KMS-11 (cell line): ENCODE results near the gene ITPR1.

Experiments
- H2AFZ ChIP-seq: fragments of 200-600 bp; sonication (generic); 2 replicates; pipeline ENCODE4 v1.6.1; 2016; ENCODE audit warnings: antibody characterized with exemption, mixed run types, low read depth
- H3K27ac ChIP-seq: fragments of 200-600 bp; sonication (generic); 2 replicates; pipeline ENCODE4 v1.6.1; 2016; ENCODE audit warnings: mild to moderate bottlenecking, mixed run types
- H3K27me3 ChIP-seq: fragments of 200-600 bp; sonication (generic); 2 replicates; pipeline ENCODE4 v1.6.1; 2017; ENCODE audit warnings: mild to moderate bottlenecking, low read depth, mixed run types, moderate library complexity; ENCODE audit not compliant: insufficient read depth
- H3K36me3 ChIP-seq: fragments of 200-600 bp; sonication (generic); 2 replicates; pipeline ENCODE4 v1.6.1; 2017; ENCODE audit warnings: mild to moderate bottlenecking, mixed run types; ENCODE audit not compliant: insufficient read depth
- H3K4me1 ChIP-seq: fragments of 200-600 bp; sonication (generic); 2 replicates; pipeline ENCODE4 v1.6.1; 2016; ENCODE audit warnings: mild to moderate bottlenecking, low read depth, mixed run types; ENCODE audit not compliant: poor library complexity, severe bottlenecking
- H3K4me2 ChIP-seq: fragments of 200-600 bp; sonication (generic); 2 replicates; pipeline ENCODE4 v1.7.0; 2016; ENCODE audit warnings: mild to moderate bottlenecking, mixed run types
- H3K4me3 ChIP-seq: fragments of 200-600 bp; sonication (generic); IDR thresholded peaks from 2 replicates; pipeline ENCODE4 v1.6.1; 2017; ENCODE audit warnings: low read depth, low read length, mixed read lengths; ENCODE audit not compliant: insufficient read depth
- H3K79me2 ChIP-seq: fragments of 200-600 bp; sonication (generic); 2 replicates; pipeline ENCODE4 v1.6.1; 2016; ENCODE audit warnings: low read depth, mixed run types; ENCODE audit not compliant: insufficient read depth
- H3K9ac ChIP-seq: fragments of 200-600 bp; sonication (generic); 2 replicates; pipeline ENCODE4 v1.6.1; 2016; ENCODE audit warnings: mild to moderate bottlenecking, mixed run types
- H4K20me1 ChIP-seq: fragments of 200-600 bp; sonication (generic); 2 replicates; pipeline ENCODE4 v1.6.1; 2016; ENCODE audit warnings: mild to moderate bottlenecking, mixed run types; ENCODE audit not compliant: insufficient read depth
- CTCF ChIP-seq: fragments of 200-600 bp; sonication (generic); conservative IDR thresholded peaks from 2 replicates; pipeline ENCODE4 v1.6.1; 2017; ENCODE audit warnings: low read depth, mild to moderate bottlenecking, antibody characterized with exemption, low read length, moderate library complexity, mixed read lengths

Gene ITPR1

DNA sequence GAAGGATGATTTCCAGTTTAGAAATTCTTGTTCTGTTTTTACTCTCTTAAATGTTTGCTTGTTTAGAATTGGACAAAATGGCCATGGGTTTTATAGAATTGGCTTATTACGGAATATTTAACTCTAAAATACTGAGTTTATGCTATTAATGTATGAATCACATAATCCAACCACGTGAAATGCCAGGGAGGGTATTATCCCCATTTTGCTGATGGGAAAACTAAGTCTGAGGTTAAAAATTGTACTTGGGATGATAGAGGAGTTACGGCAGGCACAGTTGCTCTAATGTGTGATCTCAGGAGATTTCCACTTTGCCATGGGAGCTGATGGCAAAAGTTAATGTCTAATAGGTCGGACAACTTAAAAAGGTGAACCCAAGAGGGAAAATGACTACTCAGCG is 194.4 kb downstream of the ITPR1 start:
- Histone ChIP-seq H4K20me1 (no peaks in the 10 kb centered on the region), H3K9ac (no peak overlapping the region), H3K4me2 (no peak overlapping the region), H3K36me3 (no peaks in the 10 kb centered on the region), H3K27me3 (no peaks in the 10 kb centered on the region), H3K4me3 (no peak overlapping the region), H3K79me2 (no peaks in the 10 kb centered on the region), H2AFZ (no peak overlapping the region), H3K4me1 (no peaks in the 10 kb centered on the region), H3K27ac (no peak overlapping the region)
- no peak for TF ChIP-seq CTCF

DNA sequence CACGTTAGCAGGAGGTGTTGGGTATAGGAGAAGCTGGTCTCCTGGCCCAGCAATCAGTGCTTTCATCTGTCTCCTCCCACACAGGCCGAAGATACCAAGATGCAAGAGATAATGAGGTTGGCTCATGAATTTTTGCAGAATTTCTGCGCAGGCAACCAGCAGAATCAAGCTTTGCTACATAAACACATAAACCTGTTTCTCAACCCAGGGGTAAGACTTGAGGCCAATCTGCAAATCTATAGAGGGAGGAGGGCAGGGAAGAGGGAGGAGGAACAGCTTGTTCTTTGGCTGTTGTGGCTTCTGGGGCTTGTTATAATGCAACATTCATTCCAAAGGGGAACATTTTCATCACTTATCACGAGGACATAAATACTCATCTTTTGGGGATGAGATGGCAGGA is 195.3 kb downstream of the ITPR1 start:
- no peaks in the 10 kb centered on the region for H3K4me1 ChIP-seq

DNA sequence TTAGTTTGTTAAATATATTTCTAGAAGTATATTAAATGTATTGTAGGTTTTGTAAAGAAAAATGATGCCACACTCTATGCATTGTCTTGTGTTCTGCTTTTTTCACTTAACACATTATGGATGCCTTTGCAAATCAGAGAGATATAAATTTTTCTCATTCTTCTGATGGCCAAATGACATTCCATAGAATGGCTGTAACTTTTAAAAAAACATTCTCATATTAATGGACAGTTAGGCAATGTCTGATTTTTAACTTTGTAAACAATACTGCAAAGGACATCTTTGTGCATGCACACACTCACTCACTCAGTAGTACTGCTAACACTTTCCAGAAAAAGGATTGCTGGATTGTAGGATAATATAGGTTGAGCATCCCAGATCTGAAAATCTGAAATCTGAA is 195.9 kb downstream of the ITPR1 start:
- TF ChIP-seq CTCF = no peak
- no peak overlapping the region for H3K4me3 ChIP-seq
- no peak overlapping the region for H3K4me2 ChIP-seq
- H2AFZ ChIP-seq = no peak overlapping the region
- H3K36me3 ChIP-seq = no peaks in the 10 kb centered on the region
- no peaks in the 10 kb centered on the region for H3K79me2 ChIP-seq
- H3K9ac ChIP-seq = no peak overlapping the region
- H4K20me1 ChIP-seq = no peaks in the 10 kb centered on the region
- H3K4me1 ChIP-seq = no peaks in the 10 kb centered on the region
- H3K27ac ChIP-seq = no peak overlapping the region
- no peaks in the 10 kb centered on the region for H3K27me3 ChIP-seq

More for the DNA sequence above, 195.3 kb downstream of the ITPR1 start:
- no peak for TF ChIP-seq CTCF
- Histone ChIP-seq H2AFZ (no peak overlapping the region), H3K79me2 (no peaks in the 10 kb centered on the region), H3K9ac (no peak overlapping the region), H3K4me2 (no peak overlapping the region), H3K27me3 (no peaks in the 10 kb centered on the region), H3K36me3 (no peaks in the 10 kb centered on the region), H3K27ac (no peak overlapping the region), H3K4me3 (no peak overlapping the region), H4K20me1 (no peaks in the 10 kb centered on the region)

DNA sequence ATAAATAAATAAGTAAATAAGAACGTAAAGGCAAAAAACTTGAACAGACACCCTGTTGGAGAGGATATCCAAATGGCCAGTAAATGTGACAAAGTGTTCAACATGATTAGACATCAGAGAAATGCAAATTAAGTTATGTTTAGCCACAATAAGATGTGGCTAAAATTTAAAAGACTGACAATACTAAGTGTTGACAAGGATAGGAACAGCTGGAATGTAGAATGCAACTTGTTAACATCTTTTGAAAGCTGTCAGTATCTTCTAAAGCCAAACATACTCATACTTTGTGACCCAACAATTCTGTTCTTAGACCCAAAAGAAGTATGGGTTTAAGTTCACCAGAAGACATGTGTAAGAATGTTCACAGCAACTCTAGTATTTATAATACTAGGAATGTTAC is 197.1 kb downstream of the ITPR1 start:
- Histone ChIP-seq H3K4me1 (no peaks in the 10 kb centered on the region), H3K4me3 (no peak overlapping the region), H3K27ac (no peak overlapping the region), H3K79me2 (no peaks in the 10 kb centered on the region), H4K20me1 (no peaks in the 10 kb centered on the region), H3K27me3 (no peaks in the 10 kb centered on the region), H3K4me2 (no peak overlapping the region), H3K9ac (no peak overlapping the region), H3K36me3 (no peaks in the 10 kb centered on the region), H2AFZ (no peak overlapping the region)
- no peak for TF ChIP-seq CTCF

DNA sequence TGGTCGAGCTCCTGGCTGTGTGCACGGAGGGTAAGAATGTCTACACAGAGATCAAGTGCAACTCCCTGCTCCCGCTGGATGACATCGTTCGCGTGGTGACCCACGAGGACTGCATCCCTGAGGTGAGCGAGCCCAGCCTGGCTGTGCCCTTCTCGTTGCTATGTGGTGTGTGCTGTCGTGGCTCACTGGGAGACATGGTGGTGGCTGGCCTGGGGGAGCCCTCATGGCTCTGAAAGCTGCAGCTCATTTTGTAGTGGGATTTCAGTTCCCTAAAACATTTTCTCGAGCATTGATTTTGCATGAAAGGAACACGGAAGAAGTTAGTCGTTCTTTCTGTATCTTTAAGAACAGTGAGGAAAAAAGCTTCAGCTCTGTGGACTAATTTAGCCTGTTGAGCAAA is 200.5 kb downstream of the ITPR1 start:
- no peak overlapping the region for H3K4me3 ChIP-seq
- H3K9ac ChIP-seq = no peak overlapping the region
- no peak overlapping the region for H3K4me2 ChIP-seq
- no peak for TF ChIP-seq CTCF
- no peaks in the 10 kb centered on the region for H4K20me1 ChIP-seq
- no peaks in the 10 kb centered on the region for H3K79me2 ChIP-seq
- H2AFZ ChIP-seq = no peak overlapping the region
- H3K36me3 ChIP-seq = no peaks in the 10 kb centered on the region
- no peaks in the 10 kb centered on the region for H3K27me3 ChIP-seq
- no peaks in the 10 kb centered on the region for H3K4me1 ChIP-seq
- no peak overlapping the region for H3K27ac ChIP-seq
